Measurements from ENCODE around the gene RAB28. TPM values are rescaled to one million over a fixed set of nuclear protein-coding genes. Genes with fewer than 3 reads are reported as not detected.
A peak's percentile ranks its signal among the peaks of the same experiment; 100 is the strongest.

RAB28 gene
- total RNA-seq, 2 donors from 2014 or later: 11.1 to 13.5 TPM

- no peak for DNase-seq (ENCODE audit: low spot score in 2 of 2)
- ATAC-seq: peak in 1 of 2 donors; percentile 75
- no peaks in the 10 kb centered on the region for H3K36me3 Mint-ChIP-seq
- H3K9me3 Mint-ChIP-seq: no peaks in the 10 kb centered on the region
- no peak overlapping the region for H3K27ac Mint-ChIP-seq
Observed at GRCh38 chr4:13476915-13477314, 7.2 kb downstream of the RAB28 start.

DNA sequence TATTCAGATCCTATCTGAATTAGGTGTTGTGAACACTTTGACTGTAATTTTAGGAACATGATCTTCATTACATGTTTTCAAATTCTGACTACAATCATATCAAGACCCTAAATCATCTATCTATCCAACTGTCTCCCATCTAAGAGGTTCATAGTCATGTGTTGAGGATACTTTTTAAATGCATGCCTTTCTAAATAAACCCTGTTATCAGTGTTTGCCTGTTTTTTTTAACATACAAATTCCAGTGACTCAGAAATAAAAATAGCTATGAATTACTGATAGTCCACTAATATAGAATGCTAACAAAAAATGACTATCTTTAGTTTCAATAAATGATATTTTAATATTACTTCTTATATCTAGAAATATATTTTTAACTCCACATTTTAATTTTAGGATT is 8.0 kb downstream of the RAB28 start:
- ATAC-seq (no peak), DNase-seq (ENCODE audit: low spot score in 2 of 2) (no peak)
- Mint-ChIP-seq H3K36me3 (no peaks in the 10 kb centered on the region), H3K27ac (no peak overlapping the region), H3K9me3 (no peaks in the 10 kb centered on the region)

DNA sequence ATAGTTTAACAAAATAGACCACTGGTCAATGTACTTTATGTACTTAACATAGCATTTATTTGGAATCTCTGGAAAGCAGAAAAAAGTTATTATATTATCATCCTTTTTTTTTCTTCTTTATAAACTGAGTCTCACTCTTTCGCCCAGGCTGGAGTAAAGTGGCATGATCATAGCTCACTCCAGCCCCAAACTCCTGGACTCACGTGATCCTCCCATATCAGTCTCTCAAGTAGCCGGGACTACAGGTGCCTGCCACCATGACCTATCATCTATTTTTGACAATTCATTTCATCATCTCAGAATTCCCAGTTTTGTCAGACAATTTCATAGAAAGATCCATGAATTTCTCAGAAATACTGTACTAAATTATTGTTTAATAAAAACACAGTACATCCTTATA is 12.7 kb downstream of the RAB28 start:
- DNase-seq (ENCODE audit: low spot score in 2 of 2) (no peak), ATAC-seq (no peak)
- H3K36me3 Mint-ChIP-seq: no peaks in the 10 kb centered on the region
- H3K27ac Mint-ChIP-seq: no peak overlapping the region
- H3K9me3 Mint-ChIP-seq: no peaks in the 10 kb centered on the region

DNA sequence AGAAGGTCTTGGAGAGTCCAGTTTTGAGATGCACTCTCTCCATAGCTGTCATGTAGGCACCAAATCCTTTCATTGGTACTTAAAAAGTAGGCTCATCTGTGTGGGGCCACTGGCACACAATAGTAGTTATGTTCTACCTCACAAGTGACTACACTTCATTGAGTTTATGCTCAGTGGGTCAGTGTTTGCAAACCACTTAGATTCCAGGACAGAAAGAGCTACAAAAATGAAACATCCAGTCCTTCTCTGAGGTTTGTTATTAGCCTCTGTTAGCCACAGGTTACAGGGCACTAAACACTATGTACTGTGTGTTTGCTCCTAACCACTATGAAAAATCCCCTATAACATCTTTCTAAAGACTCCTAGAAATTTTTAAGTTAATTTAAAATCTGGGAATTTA is 13.8 kb downstream of the RAB28 start:
- DNase-seq (ENCODE audit: low spot score in 2 of 2) (no peak), ATAC-seq (no peak)
- Mint-ChIP-seq H3K9me3 (peaks cover 0 to 5% of the 10 kb centered on the region in 2 donors), H3K27ac (no peak overlapping the region), H3K36me3 (peaks cover 7 to 9% of the 10 kb centered on the region in 2 donors)

GRCh38 chr4:13464973-13465372 is 19.2 kb downstream of the RAB28 start:
- ATAC-seq (peak in 1 of 2 donors; percentile 66), DNase-seq (ENCODE audit: low spot score in 2 of 2) (no peak)
- H3K9me3 Mint-ChIP-seq: peaks cover 0 to 5% of the 10 kb centered on the region in 2 donors
- H3K36me3 Mint-ChIP-seq: peaks cover 10 to 19% of the 10 kb centered on the region in 2 donors
- peak overlapping the region in 1 of 2 donors; percentile 58 for H3K27ac Mint-ChIP-seq

DNA sequence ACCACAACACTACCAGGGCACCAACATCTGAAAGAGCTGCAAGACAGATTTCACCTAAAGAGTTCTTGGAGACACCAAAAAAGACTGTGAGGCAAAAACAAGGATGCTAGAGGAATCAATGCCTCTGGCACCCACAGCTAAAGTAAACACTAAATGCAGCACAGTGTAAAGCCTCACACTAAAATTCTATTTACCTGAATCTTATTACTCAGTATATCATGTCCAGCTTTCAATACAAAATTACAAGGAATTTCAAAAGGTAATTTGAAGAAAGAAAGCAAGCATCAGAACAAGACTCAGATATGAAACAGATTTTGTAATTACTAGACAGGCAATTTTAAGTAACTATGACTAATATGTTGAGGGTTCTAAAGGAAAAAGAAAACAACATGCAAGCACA is 19.6 kb downstream of the RAB28 start:
- Mint-ChIP-seq H3K27ac (no peak overlapping the region), H3K36me3 (peaks cover 10 to 23% of the 10 kb centered on the region in 2 donors), H3K9me3 (peaks cover 0 to 5% of the 10 kb centered on the region in 2 donors)
- DNase-seq (ENCODE audit: low spot score in 2 of 2) (no peak), ATAC-seq (peak in 1 of 2 donors; percentile 63)

DNA sequence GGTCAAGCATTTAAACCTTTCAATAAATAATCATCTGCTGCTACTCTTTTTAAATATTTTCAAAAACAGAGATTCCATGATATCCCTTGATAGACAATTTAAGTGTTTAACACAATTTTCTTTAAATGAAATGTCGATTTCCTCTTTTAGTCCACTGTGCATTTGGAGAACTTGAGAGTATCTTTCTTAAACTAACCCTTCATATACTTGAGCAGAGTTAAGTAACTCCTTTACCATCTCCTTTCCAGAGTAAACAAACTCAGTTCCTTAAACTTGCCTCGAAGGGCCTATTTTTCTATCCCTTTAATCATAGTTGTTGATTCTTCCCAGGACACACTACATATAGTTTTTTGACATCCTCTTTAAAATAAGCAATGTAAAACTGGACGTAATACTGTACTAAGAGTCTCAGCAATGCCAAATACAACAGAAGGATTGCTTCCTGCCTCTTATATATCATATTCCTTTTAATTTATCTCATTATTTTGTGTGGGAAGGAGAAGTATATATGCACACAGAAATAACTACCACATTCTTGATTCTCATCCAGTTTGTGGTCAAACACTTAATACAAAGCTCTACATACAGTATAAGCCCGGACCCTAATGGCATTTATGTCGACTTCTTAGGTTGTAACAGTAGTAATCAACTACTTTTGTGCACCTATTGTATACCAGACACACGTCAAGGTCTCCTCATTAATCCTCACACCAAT is 22.8 kb downstream of the RAB28 start:
- peaks cover 0 to 5% of the 10 kb centered on the region in 2 donors for H3K9me3 Mint-ChIP-seq
- no peak for ATAC-seq
- H3K27ac Mint-ChIP-seq: no peak overlapping the region
- peaks cover 16 to 33% of the 10 kb centered on the region in 2 donors for H3K36me3 Mint-ChIP-seq
- no peak for DNase-seq (ENCODE audit: low spot score in 2 of 2)

DNA sequence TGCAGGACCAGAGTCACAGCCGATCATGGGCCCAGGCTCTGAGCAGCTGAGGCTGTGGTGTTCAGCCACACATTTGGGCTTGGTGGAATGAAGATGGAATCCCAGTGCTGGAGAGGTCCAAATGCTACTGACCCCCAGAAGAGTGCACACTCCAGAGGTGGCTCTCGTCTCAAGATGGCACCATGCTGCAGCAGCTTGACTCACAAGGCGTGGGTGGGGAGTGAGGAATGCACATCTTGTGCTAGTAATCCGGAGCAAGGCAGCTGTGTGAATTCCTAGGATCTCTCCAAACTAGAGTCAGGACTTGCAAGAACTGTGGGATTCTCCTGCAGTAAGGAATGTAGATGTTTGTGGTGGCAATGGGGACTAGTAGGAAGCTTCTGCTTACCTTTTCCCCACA is 28.7 kb downstream of the RAB28 start:
- no peak for ATAC-seq

GRCh38 chr4:13454786-13455185 is 29.4 kb downstream of the RAB28 start:
- no peak overlapping the region for H3K27ac Mint-ChIP-seq
- peaks cover 0 to 11% of the 10 kb centered on the region in 2 donors for H3K9me3 Mint-ChIP-seq
- no peak for DNase-seq (ENCODE audit: low spot score in 2 of 2)
- ATAC-seq: no peak
- H3K36me3 Mint-ChIP-seq: peaks cover 23 to 33% of the 10 kb centered on the region in 2 donors

More for the DNA sequence above, 28.7 kb downstream of the RAB28 start:
- no peak overlapping the region for H3K27ac Mint-ChIP-seq
- peaks cover 23 to 40% of the 10 kb centered on the region in 2 donors for H3K36me3 Mint-ChIP-seq
- no peak for DNase-seq (ENCODE audit: low spot score in 2 of 2)
- peaks cover 0 to 11% of the 10 kb centered on the region in 2 donors for H3K9me3 Mint-ChIP-seq

DNA sequence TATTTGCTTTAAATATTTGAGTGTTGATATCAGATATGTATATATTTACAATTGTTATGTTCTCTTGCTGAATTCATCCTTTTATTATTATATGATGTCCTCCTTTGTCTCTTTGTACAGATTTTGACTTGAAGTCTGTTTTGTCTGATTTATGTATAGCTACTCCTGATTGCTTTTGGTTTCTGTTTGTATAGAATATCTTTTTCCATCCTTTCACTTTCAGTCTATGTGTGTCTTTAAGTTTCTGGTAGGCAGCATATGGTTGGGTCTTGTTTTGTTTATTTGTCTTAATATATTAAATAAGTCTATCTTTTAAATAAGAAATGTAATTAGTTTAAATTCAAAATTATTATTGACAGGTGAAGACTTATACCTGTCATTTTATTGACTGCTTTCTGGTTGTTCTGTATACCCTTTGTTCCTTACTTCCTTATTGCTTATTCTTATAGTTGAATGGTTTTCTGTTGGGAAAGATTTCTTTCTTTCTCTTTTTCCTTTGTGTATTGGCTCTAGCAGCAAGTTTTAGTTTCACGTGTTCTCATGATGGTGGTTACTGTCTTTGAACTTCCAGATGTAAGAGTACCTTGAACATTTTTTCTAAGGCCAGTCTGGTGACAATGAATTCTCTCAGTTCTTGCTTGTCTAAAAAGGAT is 31.1 kb downstream of the RAB28 start:
- DNase-seq (ENCODE audit: low spot score in 2 of 2) (no peak), ATAC-seq (peak in 1 of 2 donors; percentile 71)
- Mint-ChIP-seq H3K27ac (no peak overlapping the region), H3K9me3 (peaks cover 0 to 11% of the 10 kb centered on the region in 2 donors), H3K36me3 (peaks cover 17 to 27% of the 10 kb centered on the region in 2 donors)

- Mint-ChIP-seq H3K9me3 (peaks cover 17 to 20% of the 10 kb centered on the region in 2 donors), H3K36me3 (peaks cover 27 to 28% of the 10 kb centered on the region in 2 donors), H3K27ac (no peak overlapping the region)
- ATAC-seq (no peak), DNase-seq (ENCODE audit: low spot score in 2 of 2) (no peak)
Observed at GRCh38 chr4:13449590-13449989, 34.5 kb downstream of the RAB28 start.

- Mint-ChIP-seq H3K9me3 (peaks cover 11 to 17% of the 10 kb centered on the region in 2 donors), H3K27ac (no peak overlapping the region), H3K36me3 (peaks cover 22 to 28% of the 10 kb centered on the region in 2 donors)
- ATAC-seq (no peak), DNase-seq (ENCODE audit: low spot score in 2 of 2) (no peak)
Observed at GRCh38 chr4:13445841-13446790, 38.0 kb downstream of the RAB28 start.

DNA sequence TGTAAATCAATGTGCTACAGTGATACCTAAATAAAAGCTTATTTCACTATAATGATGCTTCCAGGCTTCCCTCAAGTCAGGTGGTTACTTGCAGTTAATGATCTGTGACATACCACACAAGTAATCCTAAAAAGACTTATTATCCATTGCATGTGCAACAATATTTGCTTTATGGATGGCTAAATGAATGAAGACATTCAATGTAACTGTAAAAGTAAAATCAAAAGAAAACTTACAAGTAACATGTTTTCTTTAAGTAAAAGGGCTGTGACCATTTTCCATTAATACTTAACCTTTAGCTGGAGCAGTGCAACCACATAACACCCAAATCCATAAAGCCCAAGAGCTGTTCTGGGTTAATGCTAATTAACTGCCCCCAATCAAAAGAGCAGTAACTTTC is 42.6 kb downstream of the RAB28 start:
- Mint-ChIP-seq H3K36me3 (peaks cover 33 to 34% of the 10 kb centered on the region in 2 donors), H3K27ac (no peak overlapping the region), H3K9me3 (peaks cover 9 to 12% of the 10 kb centered on the region in 2 donors)
- DNase-seq (ENCODE audit: low spot score in 2 of 2) (no peak), ATAC-seq (no peak)

DNA sequence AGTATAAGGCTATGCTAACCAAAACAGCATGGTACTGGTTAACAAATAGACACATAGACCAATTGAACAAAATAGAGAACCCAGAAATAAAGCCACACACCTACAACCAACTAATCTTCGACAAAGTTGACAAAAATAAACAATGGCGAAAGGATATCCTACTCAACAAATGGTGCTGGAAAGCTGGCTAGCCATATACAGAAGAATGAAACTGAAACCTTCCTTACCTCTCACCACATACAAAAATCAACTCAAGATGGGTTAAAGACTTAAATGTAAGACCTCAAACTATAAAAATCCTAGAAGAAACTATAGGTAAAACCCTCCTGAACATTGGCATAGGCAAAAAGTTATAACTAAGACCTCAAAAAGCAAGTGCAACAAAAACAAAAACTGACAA is 47.2 kb downstream of the RAB28 start:
- H3K9me3 Mint-ChIP-seq: peaks cover 3 to 22% of the 10 kb centered on the region in 2 donors
- no peak for DNase-seq (ENCODE audit: low spot score in 2 of 2)
- H3K27ac Mint-ChIP-seq: no peak overlapping the region
- peaks cover 38 to 45% of the 10 kb centered on the region in 2 donors for H3K36me3 Mint-ChIP-seq
- ATAC-seq: no peak

DNA sequence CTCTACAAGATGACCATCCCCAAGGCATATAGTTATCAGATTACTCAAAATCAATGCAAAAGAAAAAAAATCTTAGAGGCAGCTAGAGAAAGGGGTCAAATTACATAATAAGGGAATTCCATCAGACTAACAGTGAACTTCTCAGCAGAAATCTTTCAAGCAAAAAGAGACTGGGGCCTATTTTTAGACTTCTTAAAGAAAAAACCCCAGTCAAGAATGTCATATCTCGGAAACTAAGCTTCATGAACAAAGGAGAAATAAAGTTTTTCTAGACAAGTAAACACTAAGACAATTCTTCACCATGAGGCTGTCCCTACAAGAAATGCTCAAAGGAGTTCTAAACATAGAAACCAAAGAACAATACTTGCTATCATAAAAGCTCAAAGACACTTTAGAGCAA is 51.7 kb downstream of the RAB28 start:
- Mint-ChIP-seq H3K36me3 (peaks cover 44 to 58% of the 10 kb centered on the region in 2 donors), H3K27ac (no peak overlapping the region), H3K9me3 (peaks cover 0 to 22% of the 10 kb centered on the region in 2 donors)
- no peak for ATAC-seq
- DNase-seq (ENCODE audit: low spot score in 2 of 2): no peak

DNA sequence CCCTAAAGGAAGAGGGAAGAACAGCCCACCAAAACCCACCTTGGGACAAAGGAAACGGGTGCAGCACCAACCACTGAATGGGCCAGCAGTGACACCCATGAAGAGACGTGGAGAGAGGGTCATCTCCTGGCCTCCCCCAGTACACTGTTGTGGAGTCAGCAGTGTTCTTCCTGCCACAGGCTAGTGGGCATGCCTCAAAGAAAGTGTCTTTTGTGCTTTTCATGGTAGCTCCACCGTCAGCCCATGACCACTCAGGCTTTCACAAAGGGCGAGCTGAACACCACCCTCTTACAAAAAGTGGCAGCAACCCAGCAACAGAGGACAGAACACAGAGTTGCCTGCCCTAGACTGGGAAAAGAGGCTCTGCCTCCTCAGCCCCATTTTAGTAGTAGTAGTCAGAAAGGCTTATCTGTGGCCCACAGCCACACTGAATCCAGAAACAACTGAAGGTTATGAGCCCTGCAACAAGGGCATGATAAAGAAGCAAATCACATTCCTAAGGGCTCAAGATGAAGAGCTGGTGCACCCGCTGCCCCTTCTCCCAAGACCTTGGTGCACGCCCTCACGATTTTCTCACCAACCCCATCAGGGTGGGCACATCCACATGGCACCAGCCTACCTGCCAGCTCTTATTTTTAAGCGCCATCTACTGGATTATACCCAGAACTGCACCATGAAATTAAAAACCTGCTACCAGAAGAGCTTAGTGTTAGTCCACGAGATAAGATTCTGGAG is 53.1 kb downstream of the RAB28 start:
- peaks cover 0 to 16% of the 10 kb centered on the region in 2 donors for H3K9me3 Mint-ChIP-seq
- H3K27ac Mint-ChIP-seq: no peak overlapping the region
- no peak for ATAC-seq
- no peak for DNase-seq (ENCODE audit: low spot score in 2 of 2)
- peaks cover 33 to 48% of the 10 kb centered on the region in 2 donors for H3K36me3 Mint-ChIP-seq
